Measurements from ENCODE around the gene CMKLR1. TPM values are rescaled to one million over a fixed set of nuclear protein-coding genes. Genes with fewer than 3 reads are reported as not detected.
A peak's percentile ranks its signal among the peaks of the same experiment; 100 is the strongest.

The CMKLR1 gene
- total RNA-seq, 4 donors from 2014 or later: 0.19 to 5.7 (median 2.5) TPM

GRCh38 chr12:108345716-108346633, 6.9 kb upstream of the CMKLR1 start:
- Histone ChIP-seq H3K9me3 (no peaks in the 10 kb centered on the region), H3K36me3 (no peaks in the 10 kb centered on the region), H3K27ac (no peak overlapping the region), H3K4me3 (no peak overlapping the region), H3K4me1 (no peaks in the 10 kb centered on the region), H3K27me3 (peaks cover 0 to 6% (median 0%) of the 10 kb centered on the region in 4 donors)
- intact Hi-C loops (cut with DNase I): no loop called here
- DNase-seq: no peak
- WGBS, 2 donors: 37 to 41% methylated on average over 3 of the region's 8 CpGs
- TF ChIP-seq POLR2A (IDR thresholded peaks at IDR 0.05) (no peak), CTCF (IDR thresholded peaks at IDR 0.05) (no peak)

GRCh38 chr12:108342985-108343384, 3.9 kb upstream of the CMKLR1 start:
- peaks cover 0 to 21% (median 0%) of the 10 kb centered on the region in 4 donors for H3K27me3 ChIP-seq
- intact Hi-C loops (cut with DNase I): no loop called here
- DNase-seq: no peak
- H3K9me3 ChIP-seq: no peaks in the 10 kb centered on the region
- H3K36me3 ChIP-seq: no peaks in the 10 kb centered on the region
- H3K4me1 ChIP-seq: peaks cover 0 to 10% (median 3%) of the 10 kb centered on the region in 3 donors
- 62 to 70% methylated on average over 2 to 3 of the region's 5 CpGs for WGBS, 2 donors
- no peak overlapping the region for H3K4me3 ChIP-seq
- no peak overlapping the region for H3K27ac ChIP-seq
- TF ChIP-seq CTCF (IDR thresholded peaks at IDR 0.05): no peak
- TF ChIP-seq POLR2A (IDR thresholded peaks at IDR 0.05): no peak

GRCh38 chr12:108341854-108342847, 3.0 kb upstream of the CMKLR1 start:
- intact Hi-C loops (cut with DNase I): no loop called here
- TF ChIP-seq POLR2A (IDR thresholded peaks at IDR 0.05) (no peak), CTCF (IDR thresholded peaks at IDR 0.05) (no peak)
- DNase-seq: no peak
- peaks cover 0 to 10% (median 3%) of the 10 kb centered on the region in 3 donors for H3K4me1 ChIP-seq
- no peaks in the 10 kb centered on the region for H3K36me3 ChIP-seq
- H3K27me3 ChIP-seq: peaks cover 0 to 28% (median 0%) of the 10 kb centered on the region in 4 donors
- whole genome bisulfite sequencing, 2 donors: 63 to 64% methylated on average over 6 to 8 of the region's 8 CpGs
- H3K4me3 ChIP-seq: no peak overlapping the region
- no peaks in the 10 kb centered on the region for H3K9me3 ChIP-seq
- peak overlapping the region in 1 of 4 donors; percentile 5 for H3K27ac ChIP-seq

- no peak for DNase-seq
- WGBS, 2 donors: 52 to 64% methylated on average over 3 of the region's 3 CpGs
- Histone ChIP-seq H3K4me1 (peaks cover 0 to 10% (median 3%) of the 10 kb centered on the region in 3 donors), H3K36me3 (no peaks in the 10 kb centered on the region), H3K27me3 (peaks cover 0 to 29% (median 0%) of the 10 kb centered on the region in 4 donors), H3K9me3 (no peaks in the 10 kb centered on the region), H3K27ac (no peak overlapping the region), H3K4me3 (no peak overlapping the region)
- intact Hi-C loops (cut with DNase I): no loop called here
- no peak for TF ChIP-seq CTCF (IDR thresholded peaks at IDR 0.05)
- TF ChIP-seq POLR2A (IDR thresholded peaks at IDR 0.05): no peak
These were observed 2.2 kb upstream of the CMKLR1 start for GRCh38 chr12:108341356-108341755.

All from esophagus squamous epithelium (tissue), 5 donors.